Testis (tissue), 2 donors: ENCODE measurements around the gene PSMD13.

Experiments used
- CTCF ChIP-seq, 3 experiments: fragments of 450-650 bp in 2 of 3; fragments of 200-600 bp in 1 of 3; sonication (generic) in 1 of 3; IDR thresholded peaks; one replicate each; pipeline ENCODE4 v1.5.1; 2016 to 2019; ENCODE audit warnings: antibody characterized with exemption in 3 of 3, mild to moderate bottlenecking in 2 of 3, moderate library complexity in 1 of 3
- POLR2A ChIP-seq: fragments of 450-650 bp; IDR thresholded peaks from one replicate; pipeline ENCODE4 v1.6.1; 2017; ENCODE audit warnings: antibody characterized with exemption, mild to moderate bottlenecking, moderate library complexity

- no peak for TF ChIP-seq CTCF (IDR thresholded peaks at IDR 0.05)
- TF ChIP-seq POLR2A: no peak
These were observed 25.5 kb upstream of the PSMD13 start for GRCh38 chr11:211295-211694.
